Esophagus muscularis mucosa (tissue), 4 donors: Measurements from ENCODE around the gene CPEB3. TPM values are rescaled to one million over a fixed set of nuclear protein-coding genes. Genes with fewer than 3 reads are reported as not detected.

Experiments used
- DNase-seq: peaks from one replicate; pipeline ENCODE4 v3.0.0-alpha.2; 2017; ENCODE audit errors: extremely low spot score
- H3K27ac ChIP-seq, 4 donors: fragments of 200-600 bp; sonication (generic); replicated peaks in 1 of 4; 1 replicate in 3 of 4; 2 replicates in 1 of 4; pipeline ENCODE4 v1.5.1; 2016 to 2019; ENCODE audit warnings: mild to moderate bottlenecking in 1 of 4
- H3K27me3 ChIP-seq, 4 donors: fragments of 200-600 bp; sonication (generic); one replicate each; pipeline versions ENCODE4 v1.5.1 to v1.6.0; 2016 to 2019
- H3K36me3 ChIP-seq, 4 donors: fragments of 200-600 bp; sonication (generic); one replicate each; pipeline ENCODE4 v1.5.1; 2016 to 2019
- H3K4me1 ChIP-seq, 4 donors: fragments of 200-600 bp; sonication (generic); one replicate each; pipeline ENCODE4 v1.5.1; 2016 to 2019
- H3K4me3 ChIP-seq, 4 donors: fragments of 200-600 bp; sonication (generic); 1 replicate in 2 of 4; 2 replicates in 2 of 4; pipeline ENCODE4 v1.5.1; 2016 to 2019; ENCODE audit warnings: mild to moderate bottlenecking in 4 of 4, moderate library complexity in 1 of 4
- H3K9me3 ChIP-seq, 4 donors: fragments of 200-600 bp; sonication (generic); 1 replicate in 3 of 4; 2 replicates in 1 of 4; pipeline ENCODE4 v1.5.1; 2016 to 2019
- CTCF ChIP-seq, 3 experiments: fragments of 200-600 bp in 2 of 3; fragments of 450-650 bp in 1 of 3; sonication (generic) in 2 of 3; IDR thresholded peaks; one replicate each; pipeline ENCODE4 v1.5.1; 2017 to 2019; ENCODE audit warnings: antibody characterized with exemption in 3 of 3, mild to moderate bottlenecking in 2 of 3, moderate library complexity in 1 of 3
- EP300 ChIP-seq: sonication (generic); formaldehyde crosslinking; IDR thresholded peaks from one replicate; pipeline ENCODE4 v1.6.1; 2017; ENCODE audit warnings: antibody characterized with exemption
- POLR2A ChIP-seq: fragments of 450-650 bp; IDR thresholded peaks from one replicate; pipeline ENCODE4 v1.6.1; 2017; ENCODE audit warnings: antibody characterized with exemption, moderate library complexity, mild to moderate bottlenecking, low read depth
- POLR2AphosphoS5 ChIP-seq, 2 donors: sonication (generic); formaldehyde crosslinking; IDR thresholded peaks; one replicate each; pipeline ENCODE4 v1.6.1; 2017; ENCODE audit warnings: antibody characterized with exemption in 2 of 2
- WGBS: methylation state at CpG from one replicate; pipeline ENCODE4 v1.1.5; 2018; 5-methylcytosine and 5-hydroxymethylcytosine counted together
- intact Hi-C: fragments of 100-400 bp; cut with DNase I; formaldehyde crosslinking; loops from one replicate; pipeline ENCODE4 v1.15.1; 2023
- total RNA-seq, 4 donors: library from RNA; depleted of rRNA; stranded (reverse); fragments of >200 nt; gene quantifications; one replicate each; pipeline versions ENCODE4 v1.1.0 to v1.2.1, GENCODE V29; 2016

Gene CPEB3
- total RNA-seq, 4 donors from 2014 or later = 6.8 to 11.0 (median 10.4) TPM

- 89% methylated on average over 13 of the region's 13 CpGs for WGBS
- Histone ChIP-seq H3K9me3 (no peaks in the 10 kb centered on the region), H3K27me3 (no peaks in the 10 kb centered on the region), H3K27ac (no peak overlapping the region), H3K4me3 (no peak overlapping the region), H3K4me1 (peaks cover 20 to 29% (median 23%) of the 10 kb centered on the region in 4 donors), H3K36me3 (peaks cover 0 to 10% (median 7%) of the 10 kb centered on the region in 4 donors)
- intact Hi-C loops = no loop called here
- no peak for TF ChIP-seq POLR2AphosphoS5 (IDR thresholded peaks at IDR 0.05)
- no peak for TF ChIP-seq POLR2A
- no peak for TF ChIP-seq EP300
- TF ChIP-seq CTCF (IDR thresholded peaks at IDR 0.05) = no peak
- no peak for DNase-seq
Observed at GRCh38 chr10:92305133-92306072, 14.5 kb upstream of the CPEB3 start.

- Histone ChIP-seq H3K36me3 (peaks cover 0 to 18% (median 7%) of the 10 kb centered on the region in 4 donors), H3K9me3 (no peaks in the 10 kb centered on the region), H3K4me1 (peaks cover 14 to 27% (median 22%) of the 10 kb centered on the region in 4 donors), H3K27ac (no peak overlapping the region), H3K4me3 (no peak overlapping the region), H3K27me3 (no peaks in the 10 kb centered on the region)
- no peak for DNase-seq
- WGBS = 96% methylated on average over 1 of the region's 1 CpG
- no peak for TF ChIP-seq POLR2A
- no peak for TF ChIP-seq CTCF (IDR thresholded peaks at IDR 0.05)
- no peak for TF ChIP-seq POLR2AphosphoS5 (IDR thresholded peaks at IDR 0.05)
- TF ChIP-seq EP300 = no peak
- intact Hi-C loops = no loop called here
Observed at GRCh38 chr10:92304061-92304460, 13.2 kb upstream of the CPEB3 start.

GRCh38 chr10:92303096-92303495 is 12.2 kb upstream of the CPEB3 start:
- no peaks in the 10 kb centered on the region for H3K9me3 ChIP-seq
- no peaks in the 10 kb centered on the region for H3K27me3 ChIP-seq
- TF ChIP-seq EP300 (no peak), POLR2AphosphoS5 (IDR thresholded peaks at IDR 0.05) (no peak), POLR2A (no peak), CTCF (IDR thresholded peaks at IDR 0.05) (no peak)
- intact Hi-C loops = no loop called here
- peaks cover 13 to 37% (median 24%) of the 10 kb centered on the region in 4 donors for H3K4me1 ChIP-seq
- peaks cover 0 to 18% (median 7%) of the 10 kb centered on the region in 4 donors for H3K36me3 ChIP-seq
- no peak for DNase-seq
- H3K4me3 ChIP-seq = no peak overlapping the region
- H3K27ac ChIP-seq = no peak overlapping the region

GRCh38 chr10:92298487-92298886 is 7.6 kb upstream of the CPEB3 start:
- no peak for DNase-seq
- Histone ChIP-seq H3K27ac (no peak overlapping the region), H3K9me3 (no peaks in the 10 kb centered on the region), H3K27me3 (no peaks in the 10 kb centered on the region), H3K4me1 (peaks cover 15 to 57% (median 25%) of the 10 kb centered on the region in 4 donors), H3K36me3 (peaks cover 0 to 28% (median 9%) of the 10 kb centered on the region in 4 donors), H3K4me3 (no peak overlapping the region)
- 86% methylated on average over 6 of the region's 6 CpGs for WGBS
- TF ChIP-seq POLR2AphosphoS5 (IDR thresholded peaks at IDR 0.05) (no peak), EP300 (no peak), CTCF (IDR thresholded peaks at IDR 0.05) (no peak), POLR2A (no peak)
- intact Hi-C loops = no loop called here
